GM23338 (cell line): ENCODE data around the gene STAM. TPM values are rescaled to one million over a fixed set of nuclear protein-coding genes. Genes with fewer than 3 reads are reported as not detected.

Source experiments
- ATAC-seq: fragments of 200-7000 bp; cut with Tn5 transposase; 3 replicates; pipeline ENCODE4 v1.9.1; 2020
- DNase-seq: peaks from one replicate; pipeline ENCODE4 v3.0.0-alpha.2; 2015; ENCODE audit warnings: low spot score
- H2AFZ ChIP-seq: fragments of 200-600 bp; sonication (generic); 2 replicates; pipeline ENCODE4 v1.8.0; 2016; ENCODE audit warnings: antibody characterized with exemption, mild to moderate bottlenecking, moderate library complexity
- H3F3A ChIP-seq: fragments of 200-600 bp; sonication (generic); replicated peaks from 2 replicates; pipeline ENCODE4 v1.8.0; 2017; ENCODE audit warnings: antibody characterized with exemption, mixed run types, low read depth
- H3K27ac ChIP-seq: fragments of 200-600 bp; sonication (generic); 2 replicates; pipeline ENCODE4 v1.6.1; 2016; ENCODE audit warnings: low read depth
- H3K27me3 ChIP-seq: fragments of 200-600 bp; sonication (generic); 2 replicates; pipeline ENCODE4 v1.8.0; 2016; ENCODE audit warnings: mild to moderate bottlenecking, mixed run types, moderate library complexity; ENCODE audit not compliant: insufficient read depth
- H3K36me3 ChIP-seq: fragments of 200-600 bp; sonication (generic); 2 replicates; pipeline ENCODE4 v1.8.0; 2016; ENCODE audit warnings: mild to moderate bottlenecking; ENCODE audit not compliant: insufficient read depth
- H3K4me1 ChIP-seq: fragments of 200-600 bp; sonication (generic); 2 replicates; pipeline ENCODE4 v1.8.0; 2016; ENCODE audit warnings: mild to moderate bottlenecking, moderate library complexity; ENCODE audit not compliant: insufficient read depth
- H3K4me2 ChIP-seq: fragments of 200-600 bp; sonication (generic); 2 replicates; pipeline ENCODE4 v1.7.1; 2017; ENCODE audit warnings: mixed run types
- H3K4me3 ChIP-seq: fragments of 200-600 bp; sonication (generic); 2 replicates; pipeline ENCODE4 v1.6.1; 2016; ENCODE audit warnings: mixed run types
- H3K79me2 ChIP-seq: fragments of 200-600 bp; sonication (generic); replicated peaks from 2 replicates; pipeline ENCODE4 v1.8.0; 2017; ENCODE audit warnings: mild to moderate bottlenecking; ENCODE audit not compliant: insufficient read depth
- H3K9me2 ChIP-seq: fragments of 200-600 bp; sonication (generic); 2 replicates; pipeline ENCODE4 v1.8.0; 2017; ENCODE audit not compliant: insufficient read depth
- H4K20me1 ChIP-seq: fragments of 200-600 bp; sonication (generic); replicated peaks from 2 replicates; pipeline ENCODE4 v1.8.0; 2017; ENCODE audit warnings: mild to moderate bottlenecking; ENCODE audit not compliant: insufficient read depth
- H3K27ac Mint-ChIP-seq: 2 replicates; pipeline ENCODE4 v1.8.0; 2020; ENCODE audit warnings: inconsistent platforms, mild to moderate bottlenecking, moderate library complexity, mixed read lengths
- H3K27me3 Mint-ChIP-seq: 3 replicates; pipeline ENCODE4 v1.8.0; 2022; ENCODE audit warnings: low read depth, mild to moderate bottlenecking, moderate library complexity, mixed read lengths, inconsistent platforms; ENCODE audit not compliant: insufficient read depth, poor library complexity
- H3K36me3 Mint-ChIP-seq: 3 replicates; pipeline ENCODE4 v1.8.0; 2021; ENCODE audit warnings: low read depth, mild to moderate bottlenecking, inconsistent platforms, moderate library complexity, mixed read lengths
- H3K4me1 Mint-ChIP-seq: 3 replicates; pipeline ENCODE4 v1.8.0; 2020; ENCODE audit warnings: mild to moderate bottlenecking, inconsistent platforms, mixed read lengths
- H3K4me3 Mint-ChIP-seq: 3 replicates; pipeline ENCODE4 v1.8.0; 2021; ENCODE audit warnings: moderate library complexity, mild to moderate bottlenecking, inconsistent platforms, mixed read lengths
- H3K9me3 Mint-ChIP-seq: 3 replicates; pipeline ENCODE4 v1.8.0; 2020; ENCODE audit warnings: moderate library complexity, mild to moderate bottlenecking, inconsistent platforms, mixed read lengths
- CTCF ChIP-seq, 2 experiments: fragments of 200-600 bp in 1 of 2; sonication (generic) in 1 of 2; conservative IDR thresholded peaks; 2 replicates each; pipeline versions ENCODE4 v1.5.1 to v1.6.1; 2016 to 2017; ENCODE audit warnings: antibody characterized with exemption in 2 of 2, low read depth in 2 of 2, mild to moderate bottlenecking in 2 of 2, moderate library complexity in 1 of 2
- JUNB ChIP-seq: IDR thresholded peaks from one replicate; pipeline ENCODE4 v1.6.1; 2016; ENCODE audit warnings: antibody characterized with exemption; ENCODE audit not compliant: unreplicated experiment
- NANOG ChIP-seq: IDR thresholded peaks from 2 replicates; pipeline ENCODE4 v1.6.1; 2016; ENCODE audit warnings: antibody characterized with exemption, borderline replicate concordance
- POLR2AphosphoS5 ChIP-seq: IDR thresholded peaks from 2 replicates; pipeline ENCODE4 v1.6.1; 2016; ENCODE audit warnings: antibody characterized with exemption, low read depth
- STAT1 ChIP-seq: IDR thresholded peaks from one replicate; pipeline ENCODE4 v1.6.1; 2016; ENCODE audit warnings: antibody characterized with exemption; ENCODE audit not compliant: unreplicated experiment
- ZNF462 ChIP-seq: fragments of 250-450 bp; sonication (Bioruptor Pico); IDR thresholded peaks from 2 replicates; pipeline ENCODE4 v1.5.0; 2020; ENCODE audit warnings: mild to moderate bottlenecking, moderate library complexity
- polyA plus RNA-seq: library from polyadenylated mRNA; unstranded; fragments of >200 nt; fragmentation: Nextera tagmentation; extraction: Ambion mirVana; gene quantifications from 2 replicates; pipeline ENCODE4 v1.2.1, GENCODE V29; 2016
- total RNA-seq: library from RNA; depleted of rRNA; stranded (reverse); fragments of >200 nt; shearing (Covaris generic); gene quantifications from 2 replicates; pipeline ENCODE4 v1.2.3, GENCODE V29; 2014

The STAM gene
- total and polyA plus RNA-seq, 2 experiments from 2014 or later, result 28.8 to 40.5 TPM

- no peak for TF ChIP-seq ZNF462
- no peak for TF ChIP-seq POLR2AphosphoS5
- no peak for TF ChIP-seq STAT1
- no peak for TF ChIP-seq JUNB
Measured at GRCh38 chr10:17729630-17730029, 85.7 kb downstream of the STAM start (continued).

- H3K36me3 Mint-ChIP-seq, result no peaks in the 10 kb centered on the region
- H3K9me3 Mint-ChIP-seq, result no peaks in the 10 kb centered on the region
- no peak overlapping the region for H3K4me2 ChIP-seq
- no peak overlapping the region for H2AFZ ChIP-seq
- peaks cover 4% of the 10 kb centered on the region for H3K27me3 Mint-ChIP-seq
- no peak overlapping the region for H3K27ac ChIP-seq
- no peak overlapping the region for H3K4me3 Mint-ChIP-seq
- no peaks in the 10 kb centered on the region for H4K20me1 ChIP-seq
- H3K27ac Mint-ChIP-seq, result no peak overlapping the region
- no peaks in the 10 kb centered on the region for H3K27me3 ChIP-seq
- no peaks in the 10 kb centered on the region for H3K4me1 Mint-ChIP-seq
- no peak overlapping the region for H3K4me3 ChIP-seq
- H3F3A ChIP-seq, result no peaks in the 10 kb centered on the region
- H3K9me2 ChIP-seq, result no peaks in the 10 kb centered on the region
- no peaks in the 10 kb centered on the region for H3K79me2 ChIP-seq
- no peaks in the 10 kb centered on the region for H3K36me3 ChIP-seq
- ATAC-seq, result no peak
- DNase-seq, result no peak
- no peaks in the 10 kb centered on the region for H3K4me1 ChIP-seq
- TF ChIP-seq CTCF (conservative IDR thresholded peaks at IDR 0.05; ENCODE audit: low read depth in 2 of 2) (no peak), POLR2AphosphoS5 (no peak), ZNF462 (no peak), NANOG (no peak)
Measured at GRCh38 chr10:17730667-17731066, 86.7 kb downstream of the STAM start.
